Erythroblast (primary cell): ENCODE data around the gene P2RX5.

Experiments used
- GATA1 ChIP-seq: IDR thresholded peaks from 2 replicates; pipeline ENCODE4 v1.6.1; 2011; ENCODE audit warnings: low read depth, mild to moderate bottlenecking, control low read depth, low read length, moderate library complexity
- POLR2A ChIP-seq: IDR thresholded peaks from 2 replicates; pipeline ENCODE4 v1.6.1; 2011; ENCODE audit warnings: mild to moderate bottlenecking, low read length

GRCh38 chr17:3688852-3689261 lies 7.1 kb downstream of the P2RX5 start:
- TF ChIP-seq POLR2A (no peak), GATA1 (no peak)
